ENCODE measurements around the gene ENHO.

DNA sequence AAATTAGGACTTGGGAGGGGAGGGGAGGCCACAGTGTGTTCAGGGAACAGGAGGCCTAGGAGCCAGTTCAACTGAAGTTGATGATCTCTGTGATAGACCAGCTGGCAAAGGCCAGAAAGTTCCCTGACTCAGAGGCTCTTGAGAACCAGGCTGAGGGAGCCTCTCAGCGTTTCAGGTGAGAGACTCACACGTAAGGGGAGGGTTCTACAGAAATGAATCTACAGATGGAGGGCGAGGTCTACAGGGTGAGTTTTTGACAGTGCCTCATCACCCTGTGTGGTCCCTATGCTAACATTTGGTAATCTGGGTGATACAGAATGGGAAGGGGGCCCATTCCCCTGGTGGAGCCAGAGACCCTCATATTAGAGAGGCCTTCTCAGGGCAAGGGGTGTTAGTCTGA, 32.0 kb downstream of the ENHO start:
- TF ChIP-seq, protein P1, sequence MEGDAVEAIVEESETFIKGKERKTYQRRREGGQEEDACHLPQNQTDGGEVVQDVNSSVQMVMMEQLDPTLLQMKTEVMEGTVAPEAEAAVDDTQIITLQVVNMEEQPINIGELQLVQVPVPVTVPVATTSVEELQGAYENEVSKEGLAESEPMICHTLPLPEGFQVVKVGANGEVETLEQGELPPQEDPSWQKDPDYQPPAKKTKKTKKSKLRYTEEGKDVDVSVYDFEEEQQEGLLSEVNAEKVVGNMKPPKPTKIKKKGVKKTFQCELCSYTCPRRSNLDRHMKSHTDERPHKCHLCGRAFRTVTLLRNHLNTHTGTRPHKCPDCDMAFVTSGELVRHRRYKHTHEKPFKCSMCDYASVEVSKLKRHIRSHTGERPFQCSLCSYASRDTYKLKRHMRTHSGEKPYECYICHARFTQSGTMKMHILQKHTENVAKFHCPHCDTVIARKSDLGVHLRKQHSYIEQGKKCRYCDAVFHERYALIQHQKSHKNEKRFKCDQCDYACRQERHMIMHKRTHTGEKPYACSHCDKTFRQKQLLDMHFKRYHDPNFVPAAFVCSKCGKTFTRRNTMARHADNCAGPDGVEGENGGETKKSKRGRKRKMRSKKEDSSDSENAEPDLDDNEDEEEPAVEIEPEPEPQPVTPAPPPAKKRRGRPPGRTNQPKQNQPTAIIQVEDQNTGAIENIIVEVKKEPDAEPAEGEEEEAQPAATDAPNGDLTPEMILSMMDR (IDR thresholded peaks at IDR 0.05): no peak
- TF ChIP-seq POLR2A (IDR thresholded peaks at IDR 0.05): no peak

Data from testis (tissue), 2 donors.